ENCODE measurements around the gene RYR2.

DNA sequence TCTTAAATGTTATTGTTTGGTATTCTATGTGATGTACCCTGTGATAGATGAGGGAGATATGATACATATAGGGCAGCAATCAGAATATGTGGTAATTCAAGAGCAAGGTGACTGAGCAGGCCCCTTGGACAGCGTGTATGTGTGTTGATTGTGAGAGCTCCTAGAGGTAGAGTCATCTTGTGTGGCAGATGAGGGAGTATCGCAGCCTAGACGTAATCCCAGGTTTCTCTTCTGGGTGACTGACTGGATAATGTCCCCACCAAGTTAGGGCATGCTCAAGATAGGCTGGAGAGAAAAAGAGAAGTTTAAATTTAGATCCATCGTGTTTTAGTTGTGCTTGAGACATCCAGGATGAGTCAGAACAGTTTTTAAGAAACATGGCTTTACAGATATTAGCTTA lies 663.5 kb downstream of the RYR2 start:
- TF ChIP-seq EZH2 (IDR thresholded peaks at IDR 0.05; ENCODE audit: insufficient read depth, poor library complexity, severe bottlenecking) (no peak), EZH2phosphoT487 (IDR thresholded peaks at IDR 0.05; ENCODE audit: insufficient read depth, low read depth) (no peak)
